Measurements from ENCODE around the gene SACS. TPM values are rescaled to one million over a fixed set of nuclear protein-coding genes. Genes with fewer than 3 reads are reported as not detected.

The SACS gene
- total and polyA plus RNA-seq, 2 of the 8 experiments (the other 6 are each of a cell fraction or from before 2014, with no cell fraction given) = 11.0 to 54.2 TPM

DNA sequence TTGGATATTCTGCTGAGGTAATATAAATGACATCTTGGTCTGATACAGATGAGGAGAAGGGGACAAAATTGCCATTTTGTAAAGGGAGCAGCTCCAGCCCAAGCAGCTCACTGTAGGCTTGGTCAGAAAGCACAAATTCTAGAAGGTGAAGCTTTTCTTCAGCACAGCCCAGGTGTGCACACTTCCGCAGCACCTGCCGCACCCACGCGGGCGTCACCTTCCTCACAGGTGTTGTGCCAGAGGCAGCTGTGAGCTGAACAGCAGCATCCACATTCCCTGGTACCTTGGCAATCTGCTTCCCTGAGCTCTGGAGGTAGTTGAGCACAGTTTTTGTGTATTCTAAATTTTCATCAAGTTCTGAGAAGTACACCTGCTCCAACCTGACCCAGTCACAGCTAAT lies 79.0 kb downstream of the SACS start:
- ChIA-PET POLR2A (ENCODE audit: partially characterized antibody) (interaction anchor here (1.4 kb wide), 1 partner anchor 19 kb away, joined by 3 read pairs; no protein-coding TSS in a partner anchor), CTCF (ENCODE audit: partially characterized antibody) (interaction anchor here (0.7 to 1.3 kb wide), 2 partner anchors 152 to 362 kb away, joined by 3 read pairs; no protein-coding TSS in a partner anchor)
- Histone ChIP-seq H2BK120ac (replicated peaks; ENCODE audit: low read depth, low read length) (no peak overlapping the region), H4K8ac (ENCODE audit: extremely low read depth, insufficient read depth, low read length) (no peak overlapping the region), H2AFZ (ENCODE audit: low read length) (no peak overlapping the region), H3K79me1 (ENCODE audit: low read depth, low read length) (no peaks in the 10 kb centered on the region), H2BK15ac (ENCODE audit: low read length) (no peak overlapping the region), H2BK5ac (ENCODE audit: low read depth, low read length) (no peak overlapping the region), H3K14ac (ENCODE audit: insufficient read length) (no peak overlapping the region), H3K23me2 (ENCODE audit: low read depth, low read length) (no peaks in the 10 kb centered on the region), H4K5ac (ENCODE audit: insufficient read length, low read depth, low read length) (no peak overlapping the region), H3K27me3 (replicated peaks in 1 of 4; ENCODE audit: control insufficient read depth in 3 of 4, extremely low read depth in 1 of 4, insufficient read depth in 3 of 4, low read length in 3 of 4) (no peaks in the 10 kb centered on the region), H3K23ac (ENCODE audit: insufficient read length) (no peak overlapping the region), H4K91ac (replicated peaks; ENCODE audit: insufficient read length, low read length) (no peak overlapping the region), H3K27ac (ENCODE audit: low read depth, low read length) (no peak overlapping the region), H3K9me3 (ENCODE audit: insufficient read depth in 2 of 2, low read depth in 1 of 2, low read length in 1 of 2) (no peaks in the 10 kb centered on the region), H2BK12ac (ENCODE audit: low read depth, low read length) (no peak overlapping the region), H4K20me1 (replicated peaks in 1 of 2; ENCODE audit: control insufficient read depth in 1 of 2, insufficient read depth in 2 of 2, low read length in 2 of 2) (peaks cover 0 to 6% of the 10 kb centered on the region in 2 experiments), H3K56ac (replicated peaks; ENCODE audit: insufficient read length, low read depth, low read length) (no peak overlapping the region), H3K4me2 (ENCODE audit: insufficient read depth in 1 of 2, low read depth in 2 of 2, low read length in 2 of 2) (no peak overlapping the region), H3K79me2 (ENCODE audit: control insufficient read depth in 1 of 2, insufficient read depth in 2 of 2, low read length in 2 of 2) (peaks cover 0 to 4% of the 10 kb centered on the region in 2 experiments; a peak in 1 of 4 replicates), H3K4me3 (ENCODE audit: extremely low read depth in 1 of 4, insufficient read depth in 2 of 4, low read depth in 3 of 4, low read length in 4 of 4) (no peak overlapping the region), H3K36me3 (ENCODE audit: control insufficient read depth in 2 of 4, insufficient read depth in 4 of 4, low read length in 3 of 4) (peaks cover 2 to 61% (median 33%) of the 10 kb centered on the region in 4 experiments; a peak in 7 of 8 replicates), H3K4ac (replicated peaks; ENCODE audit: insufficient read length, low read depth, low read length) (no peak overlapping the region), H3K4me1 (replicated peaks in 1 of 4; ENCODE audit: control insufficient read depth in 3 of 4, insufficient read depth in 4 of 4, low read length in 3 of 4) (no peaks in the 10 kb centered on the region), H2AK5ac (ENCODE audit: low read depth, low read length) (no peak overlapping the region), H2BK20ac (ENCODE audit: low read length) (no peak overlapping the region), H3K18ac (ENCODE audit: extremely low read depth, low read length) (no peak overlapping the region), H3K9ac (replicated peaks in 1 of 4; ENCODE audit: extremely low read depth in 1 of 4, low read depth in 3 of 4, low read length in 3 of 4) (no peak overlapping the region)
- 96% methylated on average over 5 of the region's 5 CpGs; no CpG with 5 or more reads in 1 of the 2 experiments for WGBS, 2 experiments (ENCODE audit: extremely low coverage in 1 of 2, insufficient coverage in 1 of 2, insufficient read length in 1 of 2, insufficient replicate concordance in 2 of 2, low coverage in 1 of 2, low lambda C conversion rate in 2 of 2, missing lambda C conversion rate in 1 of 2)
- no peak for TF ChIP-seq TBP (IDR thresholded peaks at IDR 0.05; ENCODE audit: low read depth, low read length)
- no peak for TF ChIP-seq BCL11A (IDR thresholded peaks at IDR 0.05; ENCODE audit: low read depth in 2 of 2, low read length in 2 of 2)
- no peak for TF ChIP-seq SP1 (IDR thresholded peaks at IDR 0.05; ENCODE audit: low read depth, low read length)
- no peak for TF ChIP-seq RAD21 (IDR thresholded peaks at IDR 0.05 in 1 of 2, conservative IDR thresholded peaks at IDR 0.05 in 1 of 2; ENCODE audit: low read depth in 2 of 2, low read length in 2 of 2)
- 0 out of 2 replicates have a peak, but pooled peaks have one; percentile 15 for TF ChIP-seq POLR2AphosphoS5 (IDR thresholded peaks at IDR 0.05; ENCODE audit: low read depth, low read length)
- TF ChIP-seq, protein P1, sequence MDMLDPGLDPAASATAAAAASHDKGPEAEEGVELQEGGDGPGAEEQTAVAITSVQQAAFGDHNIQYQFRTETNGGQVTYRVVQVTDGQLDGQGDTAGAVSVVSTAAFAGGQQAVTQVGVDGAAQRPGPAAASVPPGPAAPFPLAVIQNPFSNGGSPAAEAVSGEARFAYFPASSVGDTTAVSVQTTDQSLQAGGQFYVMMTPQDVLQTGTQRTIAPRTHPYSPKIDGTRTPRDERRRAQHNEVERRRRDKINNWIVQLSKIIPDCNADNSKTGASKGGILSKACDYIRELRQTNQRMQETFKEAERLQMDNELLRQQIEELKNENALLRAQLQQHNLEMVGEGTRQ (IDR thresholded peaks at IDR 0.05; ENCODE audit: low read length) = no peak
- no peak for DNase-seq (ENCODE audit: low read depth in 1 of 2, low spot score in 2 of 2)
- FAIRE-seq = no peak

Measured in H1 (cell line).